K562 (cell line): ENCODE data around the gene RAB27B.

Source experiments
- BMI1 ChIP-seq: fragments of 150-350 bp; IDR thresholded peaks from 2 replicates; pipeline ENCODE4 v1.6.1; 2014; ENCODE audit warnings: low read length
- CCNT2 ChIP-seq: IDR thresholded peaks from 2 replicates; pipeline ENCODE4 v1.6.1; 2011; ENCODE audit warnings: borderline replicate concordance, low read depth, mild to moderate bottlenecking, moderate library complexity, mixed read lengths, low read length; ENCODE audit not compliant: insufficient read length; ENCODE audit errors: extremely low read depth
- CEBPB ChIP-seq: fragments of 450-650 bp; IDR thresholded peaks from 2 replicates; pipeline ENCODE4 v1.6.1; 2016; ENCODE audit warnings: missing genetic modification characterization, missing compliant biosample characterization
- CTCF ChIP-seq, 3 experiments: IDR thresholded peaks in 2 of 3; conservative IDR thresholded peaks in 1 of 3; 2 replicates each; pipeline ENCODE4 v1.5.1; 2011 to 2012; ENCODE audit warnings: low read length in 3 of 3, mild to moderate bottlenecking in 3 of 3, control low read depth in 2 of 3, improper control_type of control experiment in 1 of 3, inconsistent platforms in 1 of 3, low read depth in 1 of 3, mixed read lengths in 1 of 3, moderate library complexity in 1 of 3; ENCODE audit not compliant: insufficient read depth in 2 of 3
- ESRRA ChIP-seq: fragments of 450-650 bp; IDR thresholded peaks from 2 replicates; pipeline ENCODE4 v1.6.1; 2014; ENCODE audit warnings: low read depth, mild to moderate bottlenecking, moderate library complexity, borderline replicate concordance
- FOXM1 ChIP-seq, 2 experiments: fragments of 450-650 bp in 1 of 2; sonication (generic) in 1 of 2; formaldehyde crosslinking in 1 of 2; IDR thresholded peaks; 2 replicates each; pipeline versions ENCODE4 v1.6.1 to v1.9.0; 2017 to 2022; ENCODE audit warnings: low read depth in 2 of 2, mild to moderate bottlenecking in 2 of 2, missing genetic modification reagents in 1 of 2, moderate library complexity in 1 of 2
- HDGF ChIP-seq: fragments of 450-650 bp; IDR thresholded peaks from 2 replicates; pipeline ENCODE4 v1.6.1; 2016
- HOMEZ ChIP-seq: fragments of 250-450 bp; sonication (Bioruptor Pico); IDR thresholded peaks from 2 replicates; pipeline ENCODE4 v1.4.0; 2020; ENCODE audit warnings: mild to moderate bottlenecking, moderate library complexity
- MAZ ChIP-seq, 2 experiments: fragments of 450-650 bp in 1 of 2; sonication (generic) in 1 of 2; formaldehyde crosslinking; IDR thresholded peaks in 1 of 2; conservative IDR thresholded peaks in 1 of 2; 2 replicates each; pipeline versions ENCODE4 v1.4.0 to v1.5.0; 2020; ENCODE audit warnings: mild to moderate bottlenecking in 1 of 2, missing genetic modification reagents in 1 of 2
- REST ChIP-seq, 2 experiments: fragments of 450-650 bp; formaldehyde crosslinking in 1 of 2; IDR thresholded peaks; 2 replicates each; pipeline versions ENCODE4 v1.4.0 to v1.6.1; 2014 to 2020; ENCODE audit warnings: mild to moderate bottlenecking in 2 of 2, borderline replicate concordance in 1 of 2, low read depth in 1 of 2
- RNF2 ChIP-seq: sonication (generic); IDR thresholded peaks from 2 replicates; pipeline ENCODE4 v1.6.1; 2016
- XRCC4 ChIP-seq: IDR thresholded peaks from one replicate; pipeline ENCODE4 v1.6.1; 2011; ENCODE audit not compliant: insufficient read depth, insufficient read length; ENCODE audit errors: extremely low read depth
- ZBTB43 ChIP-seq: sonication (generic); formaldehyde crosslinking; IDR thresholded peaks from 2 replicates; pipeline ENCODE4 v1.8.0; 2023; ENCODE audit warnings: mild to moderate bottlenecking, missing genetic modification reagents
- ZNF449 ChIP-seq: fragments of 250-450 bp; sonication (Bioruptor Pico); IDR thresholded peaks from 2 replicates; pipeline ENCODE4 v1.8.0; 2022; ENCODE audit warnings: moderate library complexity, mild to moderate bottlenecking, inconsistent platforms

- TF ChIP-seq CTCF (IDR thresholded peaks at IDR 0.05 in 2 of 3, conservative IDR thresholded peaks at IDR 0.05 in 1 of 3; ENCODE audit: insufficient read depth in 2 of 3, low read depth in 1 of 3, low read length in 3 of 3), result no peak
- TF ChIP-seq CCNT2, result no peak
- TF ChIP-seq XRCC4, result no peak
- TF ChIP-seq MAZ (CRISPR knock-in tag; conservative IDR thresholded peaks at IDR 0.05 in 1 of 2, IDR thresholded peaks at IDR 0.05 in 1 of 2), result no peak
- no peak for TF ChIP-seq REST (IDR thresholded peaks at IDR 0.05; ENCODE audit: borderline replicate concordance)
- TF ChIP-seq REST (CRISPR knock-in tag; IDR thresholded peaks at IDR 0.05; ENCODE audit: low read depth), result no peak
- no peak for TF ChIP-seq FOXM1 (IDR thresholded peaks at IDR 0.05; ENCODE audit: low read depth)
- TF ChIP-seq FOXM1 (CRISPR knock-in tag; IDR thresholded peaks at IDR 0.05; ENCODE audit: low read depth), result no peak
- no peak for TF ChIP-seq ZBTB43
- TF ChIP-seq RNF2, result no peak
- TF ChIP-seq HDGF, result no peak
- no peak for TF ChIP-seq ZNF449 (CRISPR knock-in tag)
- TF ChIP-seq HOMEZ (CRISPR knock-in tag), result no peak
- no peak for TF ChIP-seq CEBPB
- no peak for TF ChIP-seq BMI1
- TF ChIP-seq ESRRA, result no peak
Measured at GRCh38 chr18:54848121-54848520, 19.8 kb downstream of the RAB27B start.
